Measurements from ENCODE around the gene SLC45A3.

- TF ChIP-seq TAF1 (IDR thresholded peaks at IDR 0.05; ENCODE audit: borderline replicate concordance, insufficient read depth, low read length) (no peak), POLR2AphosphoS5 (IDR thresholded peaks at IDR 0.05; ENCODE audit: low read depth, low read length) (no peak)
Measured at GRCh38 chr1:205675247-205675646, 5.1 kb downstream of the SLC45A3 start.
